Omental fat pad (tissue), 4 donors: ENCODE results near the gene ANHX. TPM values are rescaled to one million over a fixed set of nuclear protein-coding genes. Genes with fewer than 3 reads are reported as not detected.

Source experiments
- ATAC-seq: fragments of 150-250 bp; one replicate; pipeline ENCODE4 v1.9.1; 2016; ENCODE audit warnings: mild to moderate bottlenecking, moderate library complexity; ENCODE audit not compliant: low FRiP score
- DNase-seq: peaks from one replicate; pipeline ENCODE4 v3.0.0-alpha.2; 2019; ENCODE audit warnings: low spot score
- total RNA-seq, 4 donors: library from RNA; depleted of rRNA; stranded (reverse); fragments of >200 nt; gene quantifications; one replicate each; pipeline ENCODE4 v1.1.0, GENCODE V29; 2016
- TF ChIP-seq, protein P1 (sequence below), 3 donors: fragments of 450-650 bp; IDR thresholded peaks; one replicate each; pipeline ENCODE4 v1.5.1; 2016 to 2017; ENCODE audit warnings: antibody characterized with exemption in 3 of 3, mild to moderate bottlenecking in 3 of 3, moderate library complexity in 2 of 3

ANHX gene
- total RNA-seq, 4 donors from 2014 or later: not detected

DNA sequence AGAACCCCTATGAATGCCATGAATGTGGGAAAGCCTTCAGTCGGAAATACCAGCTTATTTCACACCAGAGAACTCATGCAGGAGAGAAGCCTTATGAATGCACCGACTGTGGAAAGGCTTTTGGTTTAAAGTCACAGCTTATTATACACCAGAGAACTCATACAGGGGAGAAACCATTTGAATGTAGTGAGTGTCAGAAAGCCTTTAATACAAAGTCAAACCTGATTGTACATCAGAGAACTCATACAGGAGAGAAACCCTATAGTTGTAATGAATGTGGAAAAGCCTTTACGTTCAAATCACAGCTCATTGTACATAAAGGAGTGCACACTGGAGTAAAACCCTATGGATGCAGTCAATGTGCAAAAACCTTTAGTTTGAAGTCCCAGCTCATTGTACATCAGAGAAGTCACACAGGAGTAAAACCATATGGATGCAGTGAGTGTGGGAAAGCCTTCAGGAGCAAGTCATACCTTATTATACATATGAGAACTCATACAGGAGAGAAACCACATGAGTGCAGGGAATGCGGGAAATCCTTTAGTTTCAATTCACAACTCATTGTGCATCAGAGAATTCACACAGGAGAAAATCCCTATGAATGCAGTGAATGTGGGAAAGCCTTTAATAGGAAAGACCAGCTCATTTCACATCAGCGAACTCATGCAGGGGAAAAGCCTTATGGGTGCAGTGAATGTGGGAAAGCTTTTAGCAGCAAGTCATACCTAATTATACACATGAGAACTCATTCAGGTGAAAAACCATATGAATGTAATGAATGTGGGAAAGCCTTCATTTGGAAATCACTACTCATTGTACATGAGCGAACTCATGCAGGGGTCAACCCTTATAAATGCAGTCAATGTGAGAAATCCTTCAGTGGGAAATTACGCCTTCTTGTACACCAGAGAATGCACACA lies 32.1 kb downstream of the ANHX start:
- DNase-seq: no peak
- no peak for ATAC-seq
- TF ChIP-seq, protein P1, sequence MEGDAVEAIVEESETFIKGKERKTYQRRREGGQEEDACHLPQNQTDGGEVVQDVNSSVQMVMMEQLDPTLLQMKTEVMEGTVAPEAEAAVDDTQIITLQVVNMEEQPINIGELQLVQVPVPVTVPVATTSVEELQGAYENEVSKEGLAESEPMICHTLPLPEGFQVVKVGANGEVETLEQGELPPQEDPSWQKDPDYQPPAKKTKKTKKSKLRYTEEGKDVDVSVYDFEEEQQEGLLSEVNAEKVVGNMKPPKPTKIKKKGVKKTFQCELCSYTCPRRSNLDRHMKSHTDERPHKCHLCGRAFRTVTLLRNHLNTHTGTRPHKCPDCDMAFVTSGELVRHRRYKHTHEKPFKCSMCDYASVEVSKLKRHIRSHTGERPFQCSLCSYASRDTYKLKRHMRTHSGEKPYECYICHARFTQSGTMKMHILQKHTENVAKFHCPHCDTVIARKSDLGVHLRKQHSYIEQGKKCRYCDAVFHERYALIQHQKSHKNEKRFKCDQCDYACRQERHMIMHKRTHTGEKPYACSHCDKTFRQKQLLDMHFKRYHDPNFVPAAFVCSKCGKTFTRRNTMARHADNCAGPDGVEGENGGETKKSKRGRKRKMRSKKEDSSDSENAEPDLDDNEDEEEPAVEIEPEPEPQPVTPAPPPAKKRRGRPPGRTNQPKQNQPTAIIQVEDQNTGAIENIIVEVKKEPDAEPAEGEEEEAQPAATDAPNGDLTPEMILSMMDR (IDR thresholded peaks at IDR 0.05): no peak

- DNase-seq (no peak), ATAC-seq (no peak)
- TF ChIP-seq, protein P1 (IDR thresholded peaks at IDR 0.05): no peak
Measured at GRCh38 chr12:133202493-133203343, 33.0 kb downstream of the ANHX start.

GRCh38 chr12:133201888-133202287 lies 33.8 kb downstream of the ANHX start:
- no peak for DNase-seq
- TF ChIP-seq, protein P1 (IDR thresholded peaks at IDR 0.05): no peak
- no peak for ATAC-seq

GRCh38 chr12:133192847-133193246 lies 42.8 kb downstream of the ANHX start:
- DNase-seq: no peak
- ATAC-seq: no peak
- TF ChIP-seq, protein P1 (IDR thresholded peaks at IDR 0.05): no peak

DNA sequence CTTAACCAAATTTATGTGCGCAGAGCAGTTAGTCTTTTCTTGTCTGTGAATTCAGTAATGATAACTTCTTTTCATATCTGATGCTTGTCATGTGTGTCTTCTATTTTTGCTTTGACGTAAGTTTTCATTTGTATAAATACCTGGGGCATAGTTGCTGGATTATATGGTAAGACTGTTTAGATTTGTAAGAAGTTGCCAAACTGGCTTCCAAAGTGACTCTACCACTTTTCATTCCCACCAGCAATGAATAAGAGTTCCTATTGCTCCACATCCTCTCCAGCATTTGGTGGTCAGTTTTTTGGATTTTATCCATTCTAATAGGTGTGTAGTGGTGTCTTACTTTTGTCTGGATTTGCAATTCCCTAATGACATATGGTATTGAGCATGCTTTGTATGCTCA lies 45.5 kb downstream of the ANHX start:
- DNase-seq (no peak), ATAC-seq (no peak)
- TF ChIP-seq, protein P1 (IDR thresholded peaks at IDR 0.05): no peak

DNA sequence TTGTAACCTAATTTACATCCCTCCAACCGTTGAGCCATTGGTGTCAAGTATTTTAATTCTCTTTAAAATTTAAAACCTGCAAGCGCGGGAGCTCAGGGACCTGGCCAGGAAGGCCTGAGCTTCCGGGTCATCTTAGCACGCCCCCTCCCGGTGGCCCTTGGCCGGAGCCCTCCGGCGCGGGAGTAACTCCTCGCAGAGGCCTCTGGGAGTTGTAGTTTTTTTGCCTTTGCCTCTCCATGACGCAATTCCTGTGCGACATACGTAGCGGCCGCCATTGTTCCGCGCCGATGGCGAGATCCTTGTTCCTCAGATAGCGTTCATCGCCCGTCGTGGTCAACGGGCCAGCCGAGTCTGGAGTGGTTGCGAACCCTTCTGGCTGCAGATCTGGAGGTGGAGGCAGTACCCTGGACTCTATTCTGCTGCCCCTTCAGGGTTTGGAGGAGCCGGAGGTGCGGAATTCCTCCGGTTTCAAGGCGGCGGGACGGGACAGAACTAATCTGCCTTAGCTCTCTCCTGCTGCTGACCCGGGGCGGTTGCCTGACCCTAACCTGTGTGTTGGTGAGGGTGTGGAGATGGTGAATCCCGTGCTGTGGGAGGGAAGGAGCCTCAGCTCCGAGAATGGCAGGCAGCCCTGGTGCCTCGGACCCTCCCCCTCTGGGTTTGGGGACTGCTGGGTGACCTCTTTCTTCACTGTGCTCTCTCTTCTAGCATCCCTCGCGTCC lies 54.3 kb downstream of the ANHX start, which contains the start of gene ZNF268:
Gene ZNF268, plus strand, starts transcription at position 258 of the 722 bp plus-strand sequence. CDS start 503 bp downstream, outside the sequence.
- ATAC-seq: peak; percentile 91
- peak; percentile 84 for DNase-seq
- TF ChIP-seq, protein P1 (IDR thresholded peaks at IDR 0.05): peak in 2 of 3 donors; percentile 54 to 66
